H1 (cell line): ENCODE measurements around the gene STAT5A. TPM values are rescaled to one million over a fixed set of nuclear protein-coding genes. Genes with fewer than 3 reads are reported as not detected.

Source experiments
- RXRA ChIP-seq: IDR thresholded peaks from 2 replicates; pipeline ENCODE4 v1.6.1; 2011; ENCODE audit warnings: low read depth, mild to moderate bottlenecking, low read length, moderate library complexity; ENCODE audit not compliant: insufficient read depth
- SP4 ChIP-seq: IDR thresholded peaks from 2 replicates; pipeline ENCODE4 v1.6.1; 2012; ENCODE audit warnings: low read length, inconsistent platforms
- polyA plus RNA-seq, 7 experiments: library from polyadenylated mRNA; depleted of rRNA in 3 of 7; stranded (reverse) in 5 of 7; unstranded in 2 of 7; fragments of >200 nt in 5 of 7; fragments of 200-250 nt in 2 of 7; gene quantifications; 1 replicate in 5 of 7; 2 replicates in 1 of 7; 4 replicates in 1 of 7; pipeline versions ENCODE4 v1.2.1 to v1.2.3, GENCODE V29; 2011 to 2013; ENCODE audit warnings: missing spikeins in 2 of 7, mixed read lengths in 2 of 7
- total RNA-seq: library from RNA; stranded (reverse); fragmentation: NEBNext Ultra II Directional; extraction: Animal tissue kit (Norgen Biotek cat#: 25700); gene quantifications from 2 replicates; pipeline ENCODE4 v1.2.1, GENCODE V29; 2021
- TF ChIP-seq, protein P1 (sequence below): fragments of 300-600 bp; sonication (generic); IDR thresholded peaks from 2 replicates; pipeline ENCODE4 v1.7.1; 2012; ENCODE audit warnings: low read length, moderate library complexity, mild to moderate bottlenecking, inconsistent platforms; ENCODE audit not compliant: insufficient replicate concordance

STAT5A gene
- total and polyA plus RNA-seq, 2 of the 8 experiments (the other 6 are each of a cell fraction or from before 2014, with no cell fraction given) = 4.2 to 5.4 TPM

DNA sequence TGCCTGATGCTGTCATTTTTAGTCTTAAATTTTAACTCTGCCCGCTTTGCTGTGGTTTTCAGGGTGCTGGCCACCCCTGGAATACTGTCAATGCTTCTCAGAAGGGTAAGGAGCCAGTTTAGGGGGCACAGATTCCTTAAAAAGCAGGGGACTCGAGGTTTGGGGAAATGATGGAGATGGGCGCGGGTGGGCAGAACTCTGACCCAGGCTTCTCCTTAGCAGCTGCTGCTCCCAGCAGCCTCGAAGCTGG lies 23.7 kb downstream of the STAT5A start (continued):
- TF ChIP-seq, protein P1, sequence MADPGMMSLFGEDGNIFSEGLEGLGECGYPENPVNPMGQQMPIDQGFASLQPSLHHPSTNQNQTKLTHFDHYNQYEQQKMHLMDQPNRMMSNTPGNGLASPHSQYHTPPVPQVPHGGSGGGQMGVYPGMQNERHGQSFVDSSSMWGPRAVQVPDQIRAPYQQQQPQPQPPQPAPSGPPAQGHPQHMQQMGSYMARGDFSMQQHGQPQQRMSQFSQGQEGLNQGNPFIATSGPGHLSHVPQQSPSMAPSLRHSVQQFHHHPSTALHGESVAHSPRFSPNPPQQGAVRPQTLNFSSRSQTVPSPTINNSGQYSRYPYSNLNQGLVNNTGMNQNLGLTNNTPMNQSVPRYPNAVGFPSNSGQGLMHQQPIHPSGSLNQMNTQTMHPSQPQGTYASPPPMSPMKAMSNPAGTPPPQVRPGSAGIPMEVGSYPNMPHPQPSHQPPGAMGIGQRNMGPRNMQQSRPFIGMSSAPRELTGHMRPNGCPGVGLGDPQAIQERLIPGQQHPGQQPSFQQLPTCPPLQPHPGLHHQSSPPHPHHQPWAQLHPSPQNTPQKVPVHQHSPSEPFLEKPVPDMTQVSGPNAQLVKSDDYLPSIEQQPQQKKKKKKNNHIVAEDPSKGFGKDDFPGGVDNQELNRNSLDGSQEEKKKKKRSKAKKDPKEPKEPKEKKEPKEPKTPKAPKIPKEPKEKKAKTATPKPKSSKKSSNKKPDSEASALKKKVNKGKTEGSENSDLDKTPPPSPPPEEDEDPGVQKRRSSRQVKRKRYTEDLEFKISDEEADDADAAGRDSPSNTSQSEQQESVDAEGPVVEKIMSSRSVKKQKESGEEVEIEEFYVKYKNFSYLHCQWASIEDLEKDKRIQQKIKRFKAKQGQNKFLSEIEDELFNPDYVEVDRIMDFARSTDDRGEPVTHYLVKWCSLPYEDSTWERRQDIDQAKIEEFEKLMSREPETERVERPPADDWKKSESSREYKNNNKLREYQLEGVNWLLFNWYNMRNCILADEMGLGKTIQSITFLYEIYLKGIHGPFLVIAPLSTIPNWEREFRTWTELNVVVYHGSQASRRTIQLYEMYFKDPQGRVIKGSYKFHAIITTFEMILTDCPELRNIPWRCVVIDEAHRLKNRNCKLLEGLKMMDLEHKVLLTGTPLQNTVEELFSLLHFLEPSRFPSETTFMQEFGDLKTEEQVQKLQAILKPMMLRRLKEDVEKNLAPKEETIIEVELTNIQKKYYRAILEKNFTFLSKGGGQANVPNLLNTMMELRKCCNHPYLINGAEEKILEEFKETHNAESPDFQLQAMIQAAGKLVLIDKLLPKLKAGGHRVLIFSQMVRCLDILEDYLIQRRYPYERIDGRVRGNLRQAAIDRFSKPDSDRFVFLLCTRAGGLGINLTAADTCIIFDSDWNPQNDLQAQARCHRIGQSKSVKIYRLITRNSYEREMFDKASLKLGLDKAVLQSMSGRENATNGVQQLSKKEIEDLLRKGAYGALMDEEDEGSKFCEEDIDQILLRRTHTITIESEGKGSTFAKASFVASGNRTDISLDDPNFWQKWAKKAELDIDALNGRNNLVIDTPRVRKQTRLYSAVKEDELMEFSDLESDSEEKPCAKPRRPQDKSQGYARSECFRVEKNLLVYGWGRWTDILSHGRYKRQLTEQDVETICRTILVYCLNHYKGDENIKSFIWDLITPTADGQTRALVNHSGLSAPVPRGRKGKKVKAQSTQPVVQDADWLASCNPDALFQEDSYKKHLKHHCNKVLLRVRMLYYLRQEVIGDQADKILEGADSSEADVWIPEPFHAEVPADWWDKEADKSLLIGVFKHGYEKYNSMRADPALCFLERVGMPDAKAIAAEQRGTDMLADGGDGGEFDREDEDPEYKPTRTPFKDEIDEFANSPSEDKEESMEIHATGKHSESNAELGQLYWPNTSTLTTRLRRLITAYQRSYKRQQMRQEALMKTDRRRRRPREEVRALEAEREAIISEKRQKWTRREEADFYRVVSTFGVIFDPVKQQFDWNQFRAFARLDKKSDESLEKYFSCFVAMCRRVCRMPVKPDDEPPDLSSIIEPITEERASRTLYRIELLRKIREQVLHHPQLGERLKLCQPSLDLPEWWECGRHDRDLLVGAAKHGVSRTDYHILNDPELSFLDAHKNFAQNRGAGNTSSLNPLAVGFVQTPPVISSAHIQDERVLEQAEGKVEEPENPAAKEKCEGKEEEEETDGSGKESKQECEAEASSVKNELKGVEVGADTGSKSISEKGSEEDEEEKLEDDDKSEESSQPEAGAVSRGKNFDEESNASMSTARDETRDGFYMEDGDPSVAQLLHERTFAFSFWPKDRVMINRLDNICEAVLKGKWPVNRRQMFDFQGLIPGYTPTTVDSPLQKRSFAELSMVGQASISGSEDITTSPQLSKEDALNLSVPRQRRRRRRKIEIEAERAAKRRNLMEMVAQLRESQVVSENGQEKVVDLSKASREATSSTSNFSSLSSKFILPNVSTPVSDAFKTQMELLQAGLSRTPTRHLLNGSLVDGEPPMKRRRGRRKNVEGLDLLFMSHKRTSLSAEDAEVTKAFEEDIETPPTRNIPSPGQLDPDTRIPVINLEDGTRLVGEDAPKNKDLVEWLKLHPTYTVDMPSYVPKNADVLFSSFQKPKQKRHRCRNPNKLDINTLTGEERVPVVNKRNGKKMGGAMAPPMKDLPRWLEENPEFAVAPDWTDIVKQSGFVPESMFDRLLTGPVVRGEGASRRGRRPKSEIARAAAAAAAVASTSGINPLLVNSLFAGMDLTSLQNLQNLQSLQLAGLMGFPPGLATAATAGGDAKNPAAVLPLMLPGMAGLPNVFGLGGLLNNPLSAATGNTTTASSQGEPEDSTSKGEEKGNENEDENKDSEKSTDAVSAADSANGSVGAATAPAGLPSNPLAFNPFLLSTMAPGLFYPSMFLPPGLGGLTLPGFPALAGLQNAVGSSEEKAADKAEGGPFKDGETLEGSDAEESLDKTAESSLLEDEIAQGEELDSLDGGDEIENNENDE = no peak
- TF ChIP-seq SP4 (no peak), RXRA (no peak)
